HepG2 (cell line): ENCODE results near the gene CIAO2B. TPM values are rescaled to one million over a fixed set of nuclear protein-coding genes. Genes with fewer than 3 reads are reported as not detected.
A peak's percentile ranks its signal among the peaks of the same experiment; 100 is the strongest.
"Not testable (repeated sequence)": the region's sequence is repeated elsewhere in the genome, so short reads cannot be mapped to it uniquely, and the experiment has no call there.

Experiments
- ATAC-seq: fragments of 200-7000 bp; cut with Tn5 transposase; 3 replicates; pipeline ENCODE4 v1.9.1; 2020; ENCODE audit warnings: mild to moderate bottlenecking, moderate library complexity
- BruUV-seq: library from RNA; stranded (reverse); fragments of 400-500 nt; replicated peaks from 2 replicates; lab custom pipeline; 2021; lab: Mats Ljungman, UMichigan
- CTCF ChIA-PET: fragments of 300-600 bp; formaldehyde crosslinking; extraction: SDS; loops from one replicate; lab custom pipeline; 2021; ENCODE audit warnings: low total read pairs, inconsistent platforms, low intra/inter-chr PET ratio; lab: Yijun Ruan, JAX
- POLR2A ChIA-PET: fragments of 350-600 bp; sonication (Branson Sonifier 250); formaldehyde crosslinking; loops from one replicate; lab custom pipeline; 2020; ENCODE audit warnings: antibody characterized with exemption, inconsistent platforms; lab: Yijun Ruan, JAX
- DNase-seq: peaks from one replicate; pipeline ENCODE4 v3.0.0-alpha.2; 2015; ENCODE audit warnings: low spot score
- FAIRE-seq: peaks from 3 replicates; lab custom pipeline; 2011; peaks lifted over from hg19 to GRCh38; lab: Jason Lieb, UNC
- H2AFZ ChIP-seq: one replicate; pipeline ENCODE4 v1.6.1; 2011; ENCODE audit warnings: low read length, inconsistent platforms
- H3K27ac ChIP-seq: fragments of 300-600 bp; 3 replicates; pipeline ENCODE4 v1.8.0; 2011; ENCODE audit warnings: mixed run types, mild to moderate bottlenecking, mixed read lengths, low read length, inconsistent platforms; ENCODE audit not compliant: insufficient read depth; ENCODE audit errors: extremely low read length
- H3K27me3 ChIP-seq, 2 experiments: fragments of 200-600 bp in 1 of 2; 2 replicates in 1 of 2; 3 replicates in 1 of 2; pipeline versions ENCODE4 v1.6.0 to v1.8.0; 2011; ENCODE audit warnings: low read length in 2 of 2, mild to moderate bottlenecking in 2 of 2, moderate library complexity in 2 of 2, inconsistent platforms in 1 of 2; ENCODE audit not compliant: insufficient read depth in 2 of 2, control insufficient read depth in 1 of 2
- H3K36me3 ChIP-seq, 2 experiments: fragments of 200-600 bp in 1 of 2; replicated peaks in 1 of 2; 2 replicates in 1 of 2; 3 replicates in 1 of 2; pipeline versions ENCODE4 v1.5.1 to v1.8.0; 2011; ENCODE audit warnings: low read length in 2 of 2, inconsistent platforms in 1 of 2; ENCODE audit not compliant: insufficient read depth in 2 of 2, control insufficient read depth in 1 of 2
- H3K4me1 ChIP-seq: 2 replicates; pipeline ENCODE4 v1.5.1; 2012; ENCODE audit warnings: low read length, inconsistent platforms; ENCODE audit not compliant: insufficient read depth
- H3K4me2 ChIP-seq: 2 replicates; pipeline ENCODE4 v1.6.0; 2011; ENCODE audit warnings: low read depth, low read length, inconsistent platforms
- H3K4me3 ChIP-seq, 3 experiments: fragments of 200-600 bp in 1 of 3; sonication (generic), shearing (Covaris generic) in 1 of 3; replicated peaks in 1 of 3; 2 replicates each; pipeline ENCODE4 v1.5.1; 2011 to 2016; ENCODE audit warnings: low read length in 3 of 3, inconsistent platforms in 2 of 3, low read depth in 2 of 3, mild to moderate bottlenecking in 2 of 3, control low read depth in 1 of 3, mixed read lengths in 1 of 3; ENCODE audit not compliant: insufficient read depth in 1 of 3
- H3K79me2 ChIP-seq: one replicate; pipeline ENCODE4 v1.6.1; 2011; ENCODE audit warnings: low read length, inconsistent platforms; ENCODE audit not compliant: insufficient read depth
- H3K9ac ChIP-seq: 2 replicates; pipeline ENCODE4 v1.6.0; 2011; ENCODE audit warnings: mild to moderate bottlenecking, low read depth, low read length, inconsistent platforms; ENCODE audit not compliant: insufficient read depth
- H3K9me3 ChIP-seq: 2 replicates; pipeline ENCODE4 v1.5.1; 2012; ENCODE audit warnings: mild to moderate bottlenecking, low read length
- H4K20me1 ChIP-seq: 2 replicates; pipeline ENCODE4 v1.6.0; 2011; ENCODE audit warnings: inconsistent platforms, mild to moderate bottlenecking, low read length, moderate library complexity; ENCODE audit not compliant: insufficient read depth
- AKAP8 ChIP-seq: sonication (generic); formaldehyde crosslinking; IDR thresholded peaks from 2 replicates; pipeline ENCODE4 v1.5.1; 2020; ENCODE audit warnings: mild to moderate bottlenecking, missing genetic modification reagents
- CREB1 ChIP-seq, 2 experiments: fragments of 450-650 bp in 1 of 2; IDR thresholded peaks; 2 replicates each; pipeline ENCODE4 v1.6.1; 2016 to 2017; ENCODE audit warnings: control low read depth in 1 of 2, mild to moderate bottlenecking in 1 of 2, missing compliant biosample characterization in 1 of 2, missing genetic modification characterization in 1 of 2
- FOXK2 ChIP-seq: fragments of 450-650 bp; IDR thresholded peaks from 2 replicates; pipeline ENCODE4 v1.6.1; 2016
- NFYB ChIP-seq: sonication (generic); formaldehyde crosslinking; IDR thresholded peaks from 2 replicates; pipeline ENCODE4 v1.4.0; 2020; ENCODE audit warnings: missing genetic modification reagents
- NFYC ChIP-seq: IDR thresholded peaks from 2 replicates; pipeline ENCODE4 v1.6.1; 2016; ENCODE audit warnings: missing genetic modification reagents, missing compliant biosample characterization
- POGZ ChIP-seq: sonication (generic); formaldehyde crosslinking; IDR thresholded peaks from 2 replicates; pipeline ENCODE4 v1.4.0; 2020; ENCODE audit warnings: mild to moderate bottlenecking, missing genetic modification reagents
- POLR2AphosphoS5 ChIP-seq: IDR thresholded peaks from 2 replicates; pipeline ENCODE4 v1.6.1; 2012; ENCODE audit warnings: low read depth, low read length
- SOX13 ChIP-seq, 3 experiments: fragments of 450-650 bp in 1 of 3; sonication (generic) in 1 of 3; formaldehyde crosslinking in 1 of 3; IDR thresholded peaks in 2 of 3; conservative IDR thresholded peaks in 1 of 3; 2 replicates each; pipeline versions ENCODE4 v1.5.0 to v1.6.1; 2016 to 2020; ENCODE audit warnings: antibody characterized with exemption in 1 of 3, mild to moderate bottlenecking in 1 of 3, missing compliant biosample characterization in 1 of 3, missing genetic modification reagents in 1 of 3, moderate library complexity in 1 of 3
- SP1 ChIP-seq, 2 experiments: fragments of 450-650 bp in 1 of 2; sonication (generic) in 1 of 2; formaldehyde crosslinking in 1 of 2; IDR thresholded peaks; 2 replicates each; pipeline versions ENCODE4 v1.4.0 to v1.6.1; 2016 to 2020; ENCODE audit warnings: missing genetic modification reagents in 1 of 2
- ZMYM4 ChIP-seq: sonication (generic); formaldehyde crosslinking; IDR thresholded peaks from 2 replicates; pipeline ENCODE4 v1.8.1; 2023; ENCODE audit warnings: mild to moderate bottlenecking, missing genetic modification reagents
- ZNF614 ChIP-seq: IDR thresholded peaks from 2 replicates; pipeline ENCODE4 v1.6.1; 2018; ENCODE audit warnings: missing biosample characterization, missing genetic modification reagents, inconsistent platforms, borderline replicate concordance
- ZNF788 ChIP-seq: sonication (generic); formaldehyde crosslinking; IDR thresholded peaks from 2 replicates; pipeline ENCODE4 v1.5.0; 2020; ENCODE audit warnings: mild to moderate bottlenecking, missing genetic modification reagents, borderline replicate concordance
- ZSCAN25 ChIP-seq: sonication (generic); formaldehyde crosslinking; IDR thresholded peaks from 2 replicates; pipeline ENCODE4 v1.8.0; 2022; ENCODE audit warnings: mild to moderate bottlenecking, missing genetic modification reagents
- WGBS: methylation state at CpG from one replicate; pipeline ENCODE4 v1.1.6; 2017; ENCODE audit warnings: low lambda C conversion rate; 5-methylcytosine and 5-hydroxymethylcytosine counted together
- in situ Hi-C: cut with HindIII; loops from 2 replicates; pipeline ENCODE4 v1.10.0; 2017; ENCODE audit warnings: low pct_unique_long_range_greater_than_20kb; ENCODE audit not compliant: extremely low pct_ligation_motif_present
- intact Hi-C: fragments of 100-400 bp; cut with micrococcal nuclease; formaldehyde crosslinking; loops from one replicate; pipeline ENCODE4 v1.10.0; 2022; ENCODE audit not compliant: unreplicated experiment
- polyA plus RNA-seq, 8 experiments: library from polyadenylated mRNA; depleted of rRNA in 3 of 8; stranded (reverse) in 7 of 8; unstranded in 1 of 8; fragments of >200 nt; fragmentation: Illumina TruSeq in 4 of 8; extraction: Trizol in 4 of 8; gene quantifications; 2 replicates each; pipeline versions ENCODE4 v1.2.1 to v1.2.3, GENCODE V29; 2011 to 2016; ENCODE audit warnings: low read depth in 4 of 8, missing spikeins in 1 of 8, mixed read lengths in 1 of 8; ENCODE audit not compliant: insufficient read depth in 1 of 8
- total RNA-seq, 5 experiments: library from RNA; depleted of rRNA; stranded (reverse); fragments of >200 nt; fragmentation: Illumina TruSeq; extraction: Trizol; gene quantifications; 2 replicates each; pipeline ENCODE4 v1.2.3, GENCODE V29; 2016; ENCODE audit warnings: low read depth in 1 of 5
- TF ChIP-seq, protein P1 (sequence below): IDR thresholded peaks from 2 replicates; pipeline ENCODE4 v1.6.1; 2016; ENCODE audit warnings: low read depth
- TF ChIP-seq, protein P2 (sequence below): IDR thresholded peaks from 2 replicates; pipeline ENCODE4 v1.6.1; 2016; ENCODE audit warnings: missing genetic modification reagents, missing compliant biosample characterization
- TF ChIP-seq, protein P3 (sequence below): sonication (generic); formaldehyde crosslinking; IDR thresholded peaks from 2 replicates; pipeline ENCODE4 v1.4.0; 2020; ENCODE audit warnings: missing genetic modification reagents, borderline replicate concordance
- TF ChIP-seq, protein P4 (sequence below): IDR thresholded peaks from 2 replicates; pipeline ENCODE4 v1.6.1; 2018; ENCODE audit warnings: missing genetic modification reagents, mild to moderate bottlenecking, missing compliant biosample characterization

Gene CIAO2B
- total and polyA plus RNA-seq, 2 of the 13 experiments (the other 11 are each of a cell fraction or from before 2014, with no cell fraction given) = 157 to 293 TPM

DNA sequence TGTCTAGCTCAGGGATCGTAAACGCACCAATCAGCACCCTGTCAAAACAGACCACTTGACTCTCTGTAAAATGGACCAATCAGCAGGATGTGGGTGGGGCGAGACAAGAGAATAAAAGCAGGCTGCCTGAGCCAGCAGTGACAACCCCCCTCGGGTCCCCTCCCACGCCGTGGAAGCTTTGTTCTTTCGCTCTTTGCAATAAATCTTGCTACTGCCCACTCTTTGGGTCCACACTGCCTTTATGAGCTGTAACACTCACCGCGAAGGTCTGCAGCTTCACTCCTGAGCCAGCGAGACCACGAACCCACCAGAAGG, 40.7 kb upstream of the CIAO2B start:
- CTCF ChIA-PET = interaction anchor here (1.2 to 1.5 kb wide), 2 partner anchors 21 to 80 kb away, joined by 3 to 4 read pairs; no protein-coding TSS in a partner anchor
- intact Hi-C loops = loop anchor here (5.0 kb wide), 1 partner anchor 1762 kb away; the partner anchor contains the start of gene CDH1
- POLR2A ChIA-PET = interaction anchor here (0.6 to 1.3 kb wide), 2 partner anchors 17 to 252 kb away, joined by 3 read pairs; no protein-coding TSS in a partner anchor
- H3K27me3 ChIP-seq = peaks cover 2 to 11% of the 10 kb centered on the region in 2 experiments; a peak in 3 of 5 replicates
- H3K4me2 ChIP-seq = peak overlapping the region; percentile 50; the same call in 1 of the 2 replicates
- not testable (repeated sequence) for H3K36me3 ChIP-seq; H2AFZ ChIP-seq; H4K20me1 ChIP-seq; BruUV-seq; H3K79me2 ChIP-seq; H3K27ac ChIP-seq; ATAC-seq; FAIRE-seq; H3K9ac ChIP-seq; H3K9me3 ChIP-seq; TF ChIP-seq SP1 (IDR thresholded peaks at IDR 0.05); CREB1 (CRISPR knock-in tag; IDR thresholded peaks at IDR 0.05); SOX13 (IDR thresholded peaks at IDR 0.05)
- peak; percentile 44 for DNase-seq
- peaks cover 63% of the 10 kb centered on the region for H3K4me1 ChIP-seq
- 57% methylated on average over 10 of the region's 11 CpGs for WGBS
- peak overlapping the region in 1 of 3 experiments; percentile 3; a peak in 1 of 6 replicates for H3K4me3 ChIP-seq
- in situ Hi-C loops = loop anchor here (5.0 kb wide), 3 partner anchors 37 to 212 kb away; partner anchors contain the start of genes FBXL8 and TRADD
- TF ChIP-seq ZMYM4 (peak; percentile 88), ZNF614 (CRISPR knock-in tag) (peak; percentile 26; the same call in 1 of the 2 replicates), AKAP8 (CRISPR knock-in tag) (0 out of 2 replicates have a peak, but pooled peaks have one; percentile 56), ZSCAN25 (CRISPR knock-in tag) (0 out of 2 replicates have a peak, but pooled peaks have one; percentile 14), POLR2AphosphoS5 (peak; percentile 51; the same call in 1 of the 2 replicates), SP1 (CRISPR knock-in tag; IDR thresholded peaks at IDR 0.05) (peak; percentile 24; the same call in 1 of the 2 replicates), CREB1 (IDR thresholded peaks at IDR 0.05) (peak; percentile 22; the same call in 1 of the 2 replicates), NFYB (CRISPR knock-in tag) (peak; percentile 91), SOX13 (CRISPR knock-in tag; conservative IDR thresholded peaks at IDR 0.05 in 1 of 2, IDR thresholded peaks at IDR 0.05 in 1 of 2) (peak in 1 of 2 experiments; percentile 1; a peak in 1 of 4 replicates), FOXK2 (0 out of 2 replicates have a peak, but pooled peaks have one; percentile 0), POGZ (CRISPR knock-in tag) (peak; percentile 37; the same call in 1 of the 2 replicates), NFYC (CRISPR knock-in tag) (peak; percentile 87), ZNF788 (CRISPR knock-in tag) (0 out of 2 replicates have a peak, but pooled peaks have one; percentile 23)
- TF ChIP-seq, protein P1, sequence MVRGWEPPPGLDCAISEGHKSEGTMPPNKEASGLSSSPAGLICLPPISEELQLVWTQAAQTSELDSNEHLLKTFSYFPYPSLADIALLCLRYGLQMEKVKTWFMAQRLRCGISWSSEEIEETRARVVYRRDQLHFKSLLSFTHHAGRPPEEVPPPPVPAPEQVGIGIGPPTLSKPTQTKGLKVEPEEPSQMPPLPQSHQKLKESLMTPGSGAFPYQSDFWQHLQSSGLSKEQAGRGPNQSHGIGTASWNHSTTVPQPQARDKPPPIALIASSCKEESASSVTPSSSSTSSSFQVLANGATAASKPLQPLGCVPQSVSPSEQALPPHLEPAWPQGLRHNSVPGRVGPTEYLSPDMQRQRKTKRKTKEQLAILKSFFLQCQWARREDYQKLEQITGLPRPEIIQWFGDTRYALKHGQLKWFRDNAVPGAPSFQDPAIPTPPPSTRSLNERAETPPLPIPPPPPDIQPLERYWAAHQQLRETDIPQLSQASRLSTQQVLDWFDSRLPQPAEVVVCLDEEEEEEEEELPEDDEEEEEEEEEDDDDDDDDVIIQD = 0 out of 2 replicates have a peak, but pooled peaks have one; percentile 33
- TF ChIP-seq, protein P2, sequence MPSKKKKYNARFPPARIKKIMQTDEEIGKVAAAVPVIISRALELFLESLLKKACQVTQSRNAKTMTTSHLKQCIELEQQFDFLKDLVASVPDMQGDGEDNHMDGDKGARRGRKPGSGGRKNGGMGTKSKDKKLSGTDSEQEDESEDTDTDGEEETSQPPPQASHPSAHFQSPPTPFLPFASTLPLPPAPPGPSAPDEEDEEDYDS (CRISPR knock-in tag) = peak; percentile 85
- TF ChIP-seq, protein P3, sequence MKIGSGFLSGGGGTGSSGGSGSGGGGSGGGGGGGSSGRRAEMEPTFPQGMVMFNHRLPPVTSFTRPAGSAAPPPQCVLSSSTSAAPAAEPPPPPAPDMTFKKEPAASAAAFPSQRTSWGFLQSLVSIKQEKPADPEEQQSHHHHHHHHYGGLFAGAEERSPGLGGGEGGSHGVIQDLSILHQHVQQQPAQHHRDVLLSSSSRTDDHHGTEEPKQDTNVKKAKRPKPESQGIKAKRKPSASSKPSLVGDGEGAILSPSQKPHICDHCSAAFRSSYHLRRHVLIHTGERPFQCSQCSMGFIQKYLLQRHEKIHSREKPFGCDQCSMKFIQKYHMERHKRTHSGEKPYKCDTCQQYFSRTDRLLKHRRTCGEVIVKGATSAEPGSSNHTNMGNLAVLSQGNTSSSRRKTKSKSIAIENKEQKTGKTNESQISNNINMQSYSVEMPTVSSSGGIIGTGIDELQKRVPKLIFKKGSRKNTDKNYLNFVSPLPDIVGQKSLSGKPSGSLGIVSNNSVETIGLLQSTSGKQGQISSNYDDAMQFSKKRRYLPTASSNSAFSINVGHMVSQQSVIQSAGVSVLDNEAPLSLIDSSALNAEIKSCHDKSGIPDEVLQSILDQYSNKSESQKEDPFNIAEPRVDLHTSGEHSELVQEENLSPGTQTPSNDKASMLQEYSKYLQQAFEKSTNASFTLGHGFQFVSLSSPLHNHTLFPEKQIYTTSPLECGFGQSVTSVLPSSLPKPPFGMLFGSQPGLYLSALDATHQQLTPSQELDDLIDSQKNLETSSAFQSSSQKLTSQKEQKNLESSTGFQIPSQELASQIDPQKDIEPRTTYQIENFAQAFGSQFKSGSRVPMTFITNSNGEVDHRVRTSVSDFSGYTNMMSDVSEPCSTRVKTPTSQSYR (CRISPR knock-in tag) = peak; percentile 21; the same call in 1 of the 2 replicates
- TF ChIP-seq, protein P4, sequence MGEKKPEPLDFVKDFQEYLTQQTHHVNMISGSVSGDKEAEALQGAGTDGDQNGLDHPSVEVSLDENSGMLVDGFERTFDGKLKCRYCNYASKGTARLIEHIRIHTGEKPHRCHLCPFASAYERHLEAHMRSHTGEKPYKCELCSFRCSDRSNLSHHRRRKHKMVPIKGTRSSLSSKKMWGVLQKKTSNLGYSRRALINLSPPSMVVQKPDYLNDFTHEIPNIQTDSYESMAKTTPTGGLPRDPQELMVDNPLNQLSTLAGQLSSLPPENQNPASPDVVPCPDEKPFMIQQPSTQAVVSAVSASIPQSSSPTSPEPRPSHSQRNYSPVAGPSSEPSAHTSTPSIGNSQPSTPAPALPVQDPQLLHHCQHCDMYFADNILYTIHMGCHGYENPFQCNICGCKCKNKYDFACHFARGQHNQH (CRISPR knock-in tag) = 0 out of 2 replicates have a peak, but pooled peaks have one; percentile 16
